Type B pancreatic cell (in vitro differentiated cells): ENCODE data around the gene MYO1E. TPM values are rescaled to one million over a fixed set of nuclear protein-coding genes. Genes with fewer than 3 reads are reported as not detected.

Experiments
- DNase-seq: peaks from one replicate; pipeline ENCODE4 v3.0.0; 2021; ENCODE audit warnings: mixed read lengths; ENCODE audit not compliant: unreplicated experiment; ENCODE audit errors: extremely low spot score
- H3K27ac Mint-ChIP-seq: 2 replicates; pipeline ENCODE4 v1.8.0; 2021; ENCODE audit warnings: mild to moderate bottlenecking, mixed read lengths
- H3K27me3 Mint-ChIP-seq: 2 replicates; pipeline ENCODE4 v1.8.0; 2021; ENCODE audit warnings: mixed read lengths
- H3K36me3 Mint-ChIP-seq: 2 replicates; pipeline ENCODE4 v1.8.0; 2021; ENCODE audit warnings: mixed read lengths
- H3K4me1 Mint-ChIP-seq: one replicate; pipeline ENCODE4 v1.8.0; 2021; ENCODE audit warnings: mixed read lengths; ENCODE audit not compliant: unreplicated experiment
- H3K4me3 Mint-ChIP-seq: 2 replicates; pipeline ENCODE4 v1.8.0; 2021; ENCODE audit warnings: mild to moderate bottlenecking, mixed read lengths
- H3K9me3 Mint-ChIP-seq: 2 replicates; pipeline ENCODE4 v1.8.0; 2021; ENCODE audit warnings: mixed read lengths
- total RNA-seq: library from RNA; stranded (reverse); gene quantifications from 2 replicates; pipeline ENCODE4 v1.2.1, GENCODE V29; 2021; ENCODE audit warnings: low replicate concordance
- TF ChIP-seq, protein P1 (sequence below): fragments of 200-600 bp; sonication (generic); conservative IDR thresholded peaks from 2 replicates; pipeline ENCODE4 v1.5.0; 2021; ENCODE audit warnings: antibody characterized with exemption, mild to moderate bottlenecking

Gene MYO1E
- total RNA-seq, 1 donor from 2014 or later: 55.6 TPM

DNA sequence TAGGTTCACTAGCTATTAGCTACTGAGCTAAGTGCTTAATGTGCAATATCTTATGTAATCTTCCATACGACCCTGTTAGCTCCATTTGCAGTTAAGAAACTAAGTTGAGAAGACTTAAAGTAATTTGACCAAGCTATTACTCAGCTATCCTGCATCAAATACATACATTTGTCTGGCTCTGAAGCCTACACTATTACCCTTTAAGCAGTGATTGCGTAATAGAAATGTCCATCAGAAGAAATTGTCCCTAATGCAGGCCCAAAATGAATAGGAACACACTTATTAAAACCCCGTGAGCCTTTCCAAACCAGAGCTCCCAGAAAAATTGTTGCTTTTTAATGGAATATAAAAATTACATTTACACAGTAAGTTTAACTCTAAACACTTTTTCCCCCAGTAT is 5.3 kb upstream of the MYO1E start:
- H3K27me3 Mint-ChIP-seq: peaks cover under 1% of the 10 kb centered on the region
- TF ChIP-seq, protein P1, sequence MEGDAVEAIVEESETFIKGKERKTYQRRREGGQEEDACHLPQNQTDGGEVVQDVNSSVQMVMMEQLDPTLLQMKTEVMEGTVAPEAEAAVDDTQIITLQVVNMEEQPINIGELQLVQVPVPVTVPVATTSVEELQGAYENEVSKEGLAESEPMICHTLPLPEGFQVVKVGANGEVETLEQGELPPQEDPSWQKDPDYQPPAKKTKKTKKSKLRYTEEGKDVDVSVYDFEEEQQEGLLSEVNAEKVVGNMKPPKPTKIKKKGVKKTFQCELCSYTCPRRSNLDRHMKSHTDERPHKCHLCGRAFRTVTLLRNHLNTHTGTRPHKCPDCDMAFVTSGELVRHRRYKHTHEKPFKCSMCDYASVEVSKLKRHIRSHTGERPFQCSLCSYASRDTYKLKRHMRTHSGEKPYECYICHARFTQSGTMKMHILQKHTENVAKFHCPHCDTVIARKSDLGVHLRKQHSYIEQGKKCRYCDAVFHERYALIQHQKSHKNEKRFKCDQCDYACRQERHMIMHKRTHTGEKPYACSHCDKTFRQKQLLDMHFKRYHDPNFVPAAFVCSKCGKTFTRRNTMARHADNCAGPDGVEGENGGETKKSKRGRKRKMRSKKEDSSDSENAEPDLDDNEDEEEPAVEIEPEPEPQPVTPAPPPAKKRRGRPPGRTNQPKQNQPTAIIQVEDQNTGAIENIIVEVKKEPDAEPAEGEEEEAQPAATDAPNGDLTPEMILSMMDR: no peak
- H3K27ac Mint-ChIP-seq: no peak overlapping the region
- H3K9me3 Mint-ChIP-seq: no peaks in the 10 kb centered on the region
- peaks cover 6% of the 10 kb centered on the region for H3K4me1 Mint-ChIP-seq
- no peaks in the 10 kb centered on the region for H3K36me3 Mint-ChIP-seq
- H3K4me3 Mint-ChIP-seq: no peak overlapping the region
- no peak for DNase-seq

DNA sequence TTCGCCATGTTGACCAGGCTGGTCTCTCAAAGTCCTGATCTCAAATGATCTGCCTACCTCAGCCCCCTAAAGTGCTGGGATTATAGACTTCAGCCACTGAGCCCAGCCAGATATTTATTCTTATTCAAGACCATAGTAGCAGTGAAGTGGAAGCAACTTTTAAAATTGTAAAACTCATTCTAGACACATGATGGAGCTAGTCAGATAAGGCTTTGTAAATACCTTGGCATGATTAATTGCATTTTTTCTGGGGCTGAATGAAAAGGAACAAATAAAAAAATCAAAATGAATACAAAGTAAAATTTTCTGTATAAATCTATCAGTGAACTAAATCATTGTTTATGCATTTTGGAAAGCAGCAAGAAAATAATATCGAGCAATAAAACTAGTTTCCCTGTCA is 4.1 kb upstream of the MYO1E start:
- Mint-ChIP-seq H3K36me3 (no peaks in the 10 kb centered on the region), H3K4me1 (peaks cover 9% of the 10 kb centered on the region), H3K9me3 (no peaks in the 10 kb centered on the region), H3K4me3 (no peak overlapping the region), H3K27me3 (peaks cover 4% of the 10 kb centered on the region), H3K27ac (no peak overlapping the region)
- TF ChIP-seq, protein P1: no peak
- no peak for DNase-seq

DNA sequence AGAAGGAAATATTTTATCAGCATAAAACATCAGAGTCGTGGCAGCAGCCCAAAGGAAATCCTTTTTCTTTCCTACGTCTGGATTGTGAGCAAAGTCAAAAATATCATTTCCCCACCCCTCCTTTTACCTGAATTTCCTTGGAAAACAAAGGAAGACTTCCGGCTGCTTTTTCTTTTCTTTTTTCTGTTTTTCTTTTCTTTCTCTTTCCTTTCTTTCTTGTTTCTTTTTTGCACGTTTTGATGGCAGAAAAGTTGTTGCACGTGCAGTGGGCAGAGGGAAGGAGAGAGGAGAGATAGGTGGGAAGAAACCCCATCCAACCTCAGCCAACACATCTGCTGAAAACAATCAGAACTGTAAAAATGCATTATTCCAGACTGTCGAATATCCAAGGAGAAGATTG is 544 bp upstream of the MYO1E start:
- Mint-ChIP-seq H3K4me1 (peaks cover 16% of the 10 kb centered on the region), H3K36me3 (no peaks in the 10 kb centered on the region), H3K27me3 (peaks cover 13% of the 10 kb centered on the region), H3K4me3 (peak overlapping the region; percentile 99), H3K27ac (peak overlapping the region; percentile 98), H3K9me3 (no peaks in the 10 kb centered on the region)
- DNase-seq: no peak
- TF ChIP-seq, protein P1: no peak

DNA sequence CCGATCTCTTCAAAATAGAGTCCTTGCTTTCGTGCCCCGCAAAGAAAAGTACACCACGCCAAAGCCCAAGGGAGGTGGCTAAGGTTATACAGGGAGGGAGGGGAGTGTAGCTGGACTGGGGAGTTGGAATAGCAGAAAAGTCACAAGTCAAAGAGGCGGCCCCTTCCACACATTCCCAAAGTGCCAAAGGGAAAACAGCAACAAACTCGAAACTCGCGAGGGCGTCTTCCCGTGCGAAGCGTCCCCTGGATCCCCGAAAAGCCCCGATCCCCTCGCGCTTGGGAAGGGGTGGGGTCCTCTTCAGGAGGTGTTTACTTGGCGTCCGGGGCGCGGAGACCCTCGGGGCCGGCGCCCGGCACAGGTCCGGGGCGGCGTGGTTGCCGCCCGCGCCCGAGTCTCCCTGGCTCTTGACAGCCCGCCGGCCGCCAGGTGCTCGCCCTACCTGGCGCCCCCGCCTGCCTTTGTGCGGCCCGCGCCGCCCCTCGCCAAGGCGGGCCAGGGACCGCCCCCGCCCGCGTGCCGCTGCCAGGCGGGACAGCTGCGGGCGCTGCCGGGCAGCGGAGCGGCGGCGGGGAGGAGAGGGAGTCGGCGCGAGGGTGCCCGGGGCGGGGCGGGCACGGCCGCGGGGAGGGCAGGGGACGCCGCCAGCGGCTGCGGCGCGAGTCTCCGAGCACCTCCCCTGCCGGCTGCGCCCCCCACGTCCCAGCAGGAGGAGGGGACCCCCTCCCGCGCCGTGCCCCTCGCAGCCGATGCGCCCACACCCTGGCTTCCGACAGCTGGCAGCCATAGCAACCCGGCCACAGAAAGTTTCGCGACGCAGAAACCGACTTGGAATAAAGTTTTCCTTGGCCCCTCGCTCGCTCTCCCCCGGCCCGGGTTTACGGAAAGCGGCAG is 966 bp downstream of the MYO1E start:
- peak; percentile 67 for DNase-seq
- Mint-ChIP-seq H3K4me3 (peak overlapping the region; percentile 99), H3K27me3 (peaks cover 13% of the 10 kb centered on the region), H3K36me3 (no peaks in the 10 kb centered on the region), H3K9me3 (no peaks in the 10 kb centered on the region), H3K27ac (peak overlapping the region; percentile 93), H3K4me1 (peaks cover 16% of the 10 kb centered on the region)
- TF ChIP-seq, protein P1: no peak

DNA sequence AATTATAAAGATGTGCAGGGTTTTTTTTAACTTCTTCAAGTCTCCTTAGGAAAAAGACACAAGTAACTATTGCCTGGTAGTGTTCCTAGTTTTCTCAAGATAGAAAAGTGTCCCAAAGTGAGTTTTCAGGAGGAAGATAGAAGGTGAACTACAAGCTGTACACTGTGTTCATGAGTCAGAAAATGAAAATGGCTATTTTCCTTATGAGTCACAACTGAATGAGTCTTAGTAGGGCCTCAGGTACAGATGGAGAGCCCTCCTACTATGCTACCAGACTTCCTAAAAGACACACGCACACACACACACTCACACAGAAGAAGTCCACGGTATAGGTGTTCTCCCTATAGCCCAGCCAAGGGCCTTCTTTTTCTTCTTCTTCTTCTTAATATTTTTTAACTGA is 3.1 kb downstream of the MYO1E start:
- no peak for DNase-seq
- Mint-ChIP-seq H3K27ac (no peak overlapping the region), H3K36me3 (no peaks in the 10 kb centered on the region), H3K27me3 (peaks cover 13% of the 10 kb centered on the region), H3K9me3 (no peaks in the 10 kb centered on the region), H3K4me3 (no peak overlapping the region), H3K4me1 (peaks cover 21% of the 10 kb centered on the region)
- TF ChIP-seq, protein P1: no peak
